ENCODE results near the gene TMEM219. TPM values are rescaled to one million over a fixed set of nuclear protein-coding genes. Genes with fewer than 3 reads are reported as not detected.

The TMEM219 gene
- total RNA-seq, 4 donors from 2014 or later, result 78.4 to 135 (median 110) TPM

- no peak for DNase-seq (ENCODE audit: low spot score)
Observed at GRCh38 chr16:29992344-29992967, 30.6 kb downstream of the TMEM219 start.

GRCh38 chr16:29993191-29993902 lies 31.5 kb downstream of the TMEM219 start:
- ATAC-seq (ENCODE audit: low FRiP score), result no peak
- no peak for DNase-seq (ENCODE audit: low spot score)

More at GRCh38 chr16:29992344-29992967, 30.6 kb downstream of the TMEM219 start:
- ATAC-seq (ENCODE audit: low FRiP score), result no peak
- TF ChIP-seq CTCF (IDR thresholded peaks at IDR 0.05), result no peak

DNA sequence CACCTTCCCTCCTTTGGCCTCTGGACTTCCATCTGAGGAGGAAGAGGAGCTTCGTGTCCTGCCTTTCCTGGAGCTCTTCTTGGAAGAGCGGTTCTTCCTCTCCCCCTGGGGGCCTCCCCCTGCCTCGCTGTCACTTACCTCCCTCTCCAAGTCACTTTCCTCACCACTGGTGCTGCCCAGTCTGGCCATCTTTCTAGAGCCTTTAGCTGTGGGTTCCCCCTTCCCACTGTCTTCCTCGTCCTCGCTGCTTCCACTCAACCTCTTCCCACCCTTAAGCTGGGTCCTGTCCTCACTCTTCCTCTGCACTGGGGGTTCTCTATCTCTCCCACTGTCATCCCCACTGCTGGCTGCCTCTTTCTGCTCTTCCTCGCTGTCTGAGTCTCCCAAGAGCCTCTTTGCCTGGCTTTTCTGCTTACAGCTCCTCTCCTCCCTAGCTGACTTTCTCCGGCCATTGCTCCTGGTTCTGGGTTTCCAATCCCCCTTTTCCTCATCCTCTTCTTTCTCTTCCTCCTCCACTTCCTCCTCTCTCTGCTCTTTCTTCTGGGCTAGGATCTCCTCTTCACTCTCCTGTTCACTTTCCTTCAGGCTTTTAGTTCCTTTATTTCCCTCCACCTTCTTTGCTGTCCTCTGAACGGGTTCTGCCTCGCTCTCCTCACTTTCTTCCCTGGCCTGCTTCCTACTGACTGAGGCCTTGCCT lies 32.2 kb downstream of the TMEM219 start:
- DNase-seq (ENCODE audit: low spot score), result no peak
- no peak for TF ChIP-seq CTCF (IDR thresholded peaks at IDR 0.05)
- ATAC-seq (ENCODE audit: low FRiP score), result no peak

More at GRCh38 chr16:29993191-29993902, 31.5 kb downstream of the TMEM219 start:
- no peak for TF ChIP-seq CTCF (IDR thresholded peaks at IDR 0.05)

DNA sequence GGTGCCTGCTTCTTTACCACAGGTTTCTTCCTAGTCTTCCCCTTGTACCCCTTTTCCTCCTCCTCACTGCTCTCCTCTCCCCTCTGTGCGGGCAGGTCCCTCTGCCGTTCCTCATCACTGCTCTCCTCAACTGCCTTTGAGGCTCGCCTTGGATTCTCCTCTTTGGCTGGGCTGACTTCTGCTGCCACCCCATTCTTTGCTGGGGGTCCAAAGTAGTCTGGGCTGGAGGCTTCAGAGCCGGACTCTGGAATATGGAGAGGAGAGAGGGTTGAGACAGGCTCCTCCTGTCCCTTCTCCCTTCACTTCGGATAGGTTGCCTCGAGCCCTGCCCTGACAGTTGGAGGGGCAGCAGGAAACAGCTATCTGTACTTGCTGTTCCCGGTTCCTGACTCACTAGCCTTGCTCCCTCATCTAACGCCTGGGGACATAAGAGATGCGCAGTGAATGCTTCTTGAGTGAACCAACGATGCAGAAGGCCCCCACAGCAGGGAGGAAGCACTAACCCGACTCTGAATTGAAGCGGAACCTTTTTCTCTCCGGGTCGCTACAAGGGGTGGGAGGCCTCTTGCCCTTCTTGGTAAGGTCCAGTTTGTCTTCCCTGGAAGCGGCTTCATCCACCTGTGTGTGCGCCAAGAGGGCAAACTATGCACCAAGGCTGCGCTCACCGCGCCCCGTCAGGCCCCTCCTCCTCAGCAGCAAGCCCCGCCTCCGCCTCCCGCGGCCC lies 32.9 kb downstream of the TMEM219 start:
- DNase-seq (ENCODE audit: low spot score), result no peak
- peak; percentile 52 for ATAC-seq (ENCODE audit: low FRiP score)
- no peak for TF ChIP-seq CTCF (IDR thresholded peaks at IDR 0.05)

- ATAC-seq (ENCODE audit: low FRiP score) (peak; percentile 77), DNase-seq (ENCODE audit: low spot score) (peak; percentile 65)
- TF ChIP-seq CTCF (IDR thresholded peaks at IDR 0.05), result no peak
Observed at GRCh38 chr16:29995324-29995910, 33.5 kb downstream of the TMEM219 start, which contains the start of gene HIRIP3. Gene HIRIP3 (minus strand): TSS chr16:29995617. CDS start chr16:29995605, 12 bp downstream.

Measured in omental fat pad (tissue), 4 donors.